K562 (cell line): ENCODE measurements around the gene TMEM170A. TPM values are rescaled to one million over a fixed set of nuclear protein-coding genes. Genes with fewer than 3 reads are reported as not detected.

ENCODE experiments used
- ATAC-seq: fragments of 200-7000 bp; cut with Tn5 transposase; 3 replicates; pipeline ENCODE4 v1.9.1; 2020; ENCODE audit warnings: moderate library complexity
- BruUV-seq: library from RNA; stranded (reverse); fragments of 400-500 nt; replicated peaks from 2 replicates; lab custom pipeline; 2021; lab: Mats Ljungman, UMichigan
- CTCF ChIA-PET: fragments of 300-600 bp; formaldehyde crosslinking; extraction: SDS; loops from one replicate; lab custom pipeline; 2021; ENCODE audit warnings: low intra/inter-chr PET ratio; lab: Yijun Ruan, JAX
- POLR2A ChIA-PET: fragments of 300-600, 350-650 bp; sonication (Branson Sonifier 250); formaldehyde crosslinking; extraction: SDS; loops from one replicate; lab custom pipeline; 2021; ENCODE audit warnings: antibody characterized with exemption, inconsistent platforms; lab: Yijun Ruan, JAX
- DNase-seq, 4 experiments: peaks; one replicate each; pipeline versions ENCODE4 v3.0.0 to v3.0.0-alpha.2; 2011 to 2018; ENCODE audit warnings: low spot score in 3 of 4, mixed read lengths in 3 of 4; ENCODE audit errors: extremely low read depth in 1 of 4
- FAIRE-seq: peaks from 2 replicates; lab custom pipeline; 2011; peaks lifted over from hg19 to GRCh38; lab: Jason Lieb, UNC
- H2AFZ ChIP-seq: 2 replicates; pipeline ENCODE4 v1.6.0; 2011; ENCODE audit warnings: low read depth, low read length, control low read depth, inconsistent platforms
- H3K27ac ChIP-seq: fragments of 200-600 bp; 3 replicates; pipeline ENCODE4 v1.8.0; 2011; ENCODE audit warnings: low read depth, mild to moderate bottlenecking, control low read depth, inconsistent platforms, low read length, moderate library complexity, mixed read lengths; ENCODE audit errors: extremely low read depth
- H3K27me3 ChIP-seq, 2 experiments: fragments of 300-600 bp in 1 of 2; 2 replicates in 1 of 2; 3 replicates in 1 of 2; pipeline versions ENCODE4 v1.6.0 to v1.8.0; 2011; ENCODE audit warnings: inconsistent platforms in 2 of 2, low read length in 2 of 2, mild to moderate bottlenecking in 1 of 2, mixed read lengths in 1 of 2, moderate library complexity in 1 of 2; ENCODE audit not compliant: control insufficient read depth in 2 of 2, insufficient read depth in 2 of 2
- H3K36me3 ChIP-seq: fragments of 300-600 bp; 3 replicates; pipeline ENCODE4 v1.8.0; 2011; ENCODE audit warnings: mild to moderate bottlenecking, low read length, inconsistent platforms; ENCODE audit not compliant: control insufficient read depth, insufficient read depth
- H3K4me1 ChIP-seq, 2 experiments: fragments of 200-600 bp in 1 of 2; replicated peaks in 1 of 2; 2 replicates in 1 of 2; 3 replicates in 1 of 2; pipeline versions ENCODE4 v1.5.1 to v1.8.0; 2011; ENCODE audit warnings: inconsistent platforms in 2 of 2, low read length in 2 of 2, mild to moderate bottlenecking in 1 of 2, mixed read lengths in 1 of 2, moderate library complexity in 1 of 2; ENCODE audit not compliant: control insufficient read depth in 2 of 2, insufficient read depth in 2 of 2
- H3K4me2 ChIP-seq: 2 replicates; pipeline ENCODE4 v1.6.1; 2011; ENCODE audit warnings: low read length, control low read depth, inconsistent platforms, mixed read lengths; ENCODE audit not compliant: insufficient read depth
- H3K4me3 ChIP-seq: fragments of 200-600 bp; sonication (generic), shearing (Covaris generic); 2 replicates; pipeline ENCODE4 v1.5.1; 2016; ENCODE audit warnings: control low read depth, inconsistent platforms
- H3K79me2 ChIP-seq: fragments of 200-600 bp; 3 replicates; pipeline ENCODE4 v1.8.0; 2011; ENCODE audit warnings: low read length, inconsistent platforms; ENCODE audit not compliant: control insufficient read depth, insufficient read depth
- H3K9ac ChIP-seq, 2 experiments: 2 replicates each; pipeline versions ENCODE4 v1.6.0 to v1.6.1; 2011; ENCODE audit warnings: low read depth in 2 of 2, low read length in 2 of 2, control low read depth in 1 of 2, inconsistent platforms in 1 of 2, mild to moderate bottlenecking in 1 of 2, mixed read lengths in 1 of 2; ENCODE audit not compliant: insufficient read depth in 1 of 2
- H3K9me1 ChIP-seq: one replicate; pipeline ENCODE4 v1.6.0; 2011; ENCODE audit warnings: inconsistent platforms, mild to moderate bottlenecking, low read length, moderate library complexity; ENCODE audit not compliant: control insufficient read depth, insufficient read depth
- H3K9me3 ChIP-seq: replicated peaks from 2 replicates; pipeline ENCODE4 v1.5.1; 2011; ENCODE audit warnings: low read depth, low read length, inconsistent platforms; ENCODE audit not compliant: control insufficient read depth, insufficient read depth
- H4K20me1 ChIP-seq: replicated peaks from 2 replicates; pipeline ENCODE4 v1.6.1; 2011; ENCODE audit warnings: low read length, inconsistent platforms, mixed read lengths; ENCODE audit not compliant: control insufficient read depth, insufficient read depth
- CBFA2T3 ChIP-seq: fragments of 450-650 bp; IDR thresholded peaks from 2 replicates; pipeline ENCODE4 v1.6.1; 2017
- FOXA3 ChIP-seq, 2 experiments: fragments of 450-650 bp in 1 of 2; sonication (generic) in 1 of 2; formaldehyde crosslinking; IDR thresholded peaks in 1 of 2; conservative IDR thresholded peaks in 1 of 2; 2 replicates each; pipeline versions ENCODE4 v1.4.0 to v1.8.0; 2020 to 2022; ENCODE audit warnings: mild to moderate bottlenecking in 2 of 2, missing genetic modification reagents in 1 of 2
- PCBP1 ChIP-seq: fragments of 200-400 bp; formaldehyde crosslinking; IDR thresholded peaks from 2 replicates; pipeline ENCODE4 v1.6.1; 2018; ENCODE audit warnings: mild to moderate bottlenecking, low read depth, low read length; ENCODE audit not compliant: poor library complexity, severe bottlenecking
- ZNF174 ChIP-seq: fragments of 250-450 bp; sonication (Bioruptor Pico); IDR thresholded peaks from 2 replicates; pipeline ENCODE4 v1.4.0; 2020; ENCODE audit warnings: mild to moderate bottlenecking
- WGBS: fragments of 100-300 bp; shearing (Covaris generic); methylation state at CpG from one replicate; pipeline ENCODE4 v1.1.6; 2016; ENCODE audit warnings: low coverage, mixed read lengths; ENCODE audit not compliant: insufficient coverage; ENCODE audit errors: missing lambda C conversion rate; 5-methylcytosine and 5-hydroxymethylcytosine counted together
- in situ Hi-C: fragments of 300-500 bp; cut with MboI; formaldehyde crosslinking; loops from 4 replicates; pipeline ENCODE4 v1.15.0; 2018; ENCODE audit warnings: inconsistent platforms, mixed read lengths
- intact Hi-C: fragments of 100-400 bp; cut with micrococcal nuclease; formaldehyde crosslinking; loops from 2 replicates; pipeline ENCODE4 v1.14.2; 2022
- polyA plus RNA-seq, 8 experiments: library from polyadenylated mRNA; depleted of rRNA in 4 of 8; stranded (reverse) in 5 of 8; unstranded in 3 of 8; fragments of >200 nt; fragmentation: Nextera tagmentation in 2 of 8; fragmentation: Illumina TruSeq in 1 of 8; extraction: Ambion mirVana in 2 of 8; extraction: Trizol in 1 of 8; gene quantifications; 2 replicates each; pipeline versions ENCODE4 v1.2.1 to v1.2.3, GENCODE V29; 2011 to 2014; ENCODE audit warnings: inconsistent platforms in 1 of 8, missing spikeins in 1 of 8
- total RNA-seq, 7 experiments: library from RNA; depleted of rRNA in 6 of 7; stranded (reverse); fragments of >200 nt in 6 of 7; fragmentation: Illumina TruSeq in 2 of 7; extraction: Trizol in 2 of 7; gene quantifications; 2 replicates each; pipeline versions ENCODE4 v1.2.1 to v1.2.3, GENCODE V29; 2011 to 2021; ENCODE audit warnings: low replicate concordance in 1 of 7
- TF ChIP-seq, protein P1 (sequence below): fragments of 250-450 bp; sonication (Bioruptor Pico); IDR thresholded peaks from 2 replicates; pipeline ENCODE4 v1.4.0; 2020; ENCODE audit warnings: mild to moderate bottlenecking, moderate library complexity
- TF ChIP-seq, protein P2 (sequence below): fragments of 250-450 bp; sonication (Bioruptor Pico); IDR thresholded peaks from 2 replicates; pipeline ENCODE4 v1.4.0; 2020; ENCODE audit warnings: mild to moderate bottlenecking, moderate library complexity, borderline replicate concordance

TMEM170A gene
- total and polyA plus RNA-seq, 9 of the 15 experiments (the other 6 are each of a cell fraction or from before 2014, with no cell fraction given): 6.1 to 30.2 (median 15.0) TPM

DNA sequence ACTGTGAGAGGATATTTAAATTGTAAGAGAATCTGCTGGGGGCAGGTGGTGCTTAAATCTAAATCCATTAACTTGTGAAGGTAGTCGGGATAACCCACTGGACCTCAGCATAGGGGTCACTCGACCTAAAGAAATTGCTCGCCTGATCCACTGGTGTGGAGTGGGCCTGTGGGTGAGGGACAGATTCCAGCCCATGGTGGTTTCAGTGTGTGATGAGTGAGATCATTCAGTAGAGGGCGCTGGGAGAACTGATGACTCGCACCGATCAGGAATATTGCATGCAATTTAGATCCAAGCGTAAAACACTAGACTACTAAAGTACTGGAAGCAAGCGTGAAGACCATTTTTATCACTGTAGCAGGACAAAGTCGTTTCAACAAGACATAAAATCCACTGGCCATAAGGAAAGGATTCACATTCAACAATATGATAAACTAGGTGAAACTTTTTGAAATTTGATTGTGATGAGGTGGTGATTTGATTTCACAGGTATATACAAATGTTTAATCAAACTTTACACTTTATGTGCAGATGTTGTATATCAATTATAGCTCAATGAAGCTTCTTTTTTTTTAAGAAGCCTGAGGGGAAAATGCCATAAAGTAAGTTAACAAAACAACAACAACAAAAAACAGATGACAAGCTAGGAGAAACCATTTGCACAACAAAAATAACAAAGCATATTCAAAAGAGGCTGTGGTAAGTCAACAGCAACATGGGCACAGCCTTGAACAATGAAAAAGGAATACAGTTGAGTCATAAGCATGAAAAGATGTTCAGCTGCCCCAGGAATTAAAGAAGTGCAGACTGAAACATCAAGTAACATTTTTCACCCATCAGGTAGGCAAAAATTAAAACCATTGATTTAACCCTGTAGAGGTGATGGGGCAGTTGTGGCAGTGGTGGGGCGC is 7.5 kb upstream of the TMEM170A start:
- Histone ChIP-seq H3K4me1 (no peaks in the 10 kb centered on the region), H3K27ac (no peak overlapping the region), H3K79me2 (no peaks in the 10 kb centered on the region), H3K4me2 (no peak overlapping the region), H2AFZ (no peak overlapping the region), H4K20me1 (no peaks in the 10 kb centered on the region; the same call in 1 of the 2 replicates), H3K9me1 (no peaks in the 10 kb centered on the region), H3K9me3 (no peaks in the 10 kb centered on the region), H3K36me3 (no peaks in the 10 kb centered on the region), H3K9ac (no peak overlapping the region), H3K27me3 (peaks cover 4 to 9% of the 10 kb centered on the region in 2 experiments; a peak in 3 of 5 replicates), H3K4me3 (no peak overlapping the region)
- ChIA-PET CTCF (interaction anchor here (2.3 kb wide), 1 partner anchor 293 kb away, joined by 10 read pairs; no protein-coding TSS in a partner anchor), POLR2A (interaction anchor here (1.2 kb wide), 1 partner anchor 299 kb away, joined by 3 read pairs; no protein-coding TSS in a partner anchor)
- intact Hi-C loops (loop anchor here (1.0 to 2.0 kb wide), 3 partner anchors 45 to 292 kb away; no protein-coding TSS in a partner anchor), in situ Hi-C loops (loop anchor here (10.0 kb wide), 1 partner anchor 293 kb away; no protein-coding TSS in a partner anchor)
- ATAC-seq (peak; percentile 98), DNase-seq (peak; percentile 71 to 79 (median 73)), FAIRE-seq (peak; percentile 96)
- BruUV-seq: no TSS peak
- 5% methylated on average over 9 of the region's 10 CpGs for WGBS
- no peak for TF ChIP-seq CBFA2T3
- TF ChIP-seq, protein P1, sequence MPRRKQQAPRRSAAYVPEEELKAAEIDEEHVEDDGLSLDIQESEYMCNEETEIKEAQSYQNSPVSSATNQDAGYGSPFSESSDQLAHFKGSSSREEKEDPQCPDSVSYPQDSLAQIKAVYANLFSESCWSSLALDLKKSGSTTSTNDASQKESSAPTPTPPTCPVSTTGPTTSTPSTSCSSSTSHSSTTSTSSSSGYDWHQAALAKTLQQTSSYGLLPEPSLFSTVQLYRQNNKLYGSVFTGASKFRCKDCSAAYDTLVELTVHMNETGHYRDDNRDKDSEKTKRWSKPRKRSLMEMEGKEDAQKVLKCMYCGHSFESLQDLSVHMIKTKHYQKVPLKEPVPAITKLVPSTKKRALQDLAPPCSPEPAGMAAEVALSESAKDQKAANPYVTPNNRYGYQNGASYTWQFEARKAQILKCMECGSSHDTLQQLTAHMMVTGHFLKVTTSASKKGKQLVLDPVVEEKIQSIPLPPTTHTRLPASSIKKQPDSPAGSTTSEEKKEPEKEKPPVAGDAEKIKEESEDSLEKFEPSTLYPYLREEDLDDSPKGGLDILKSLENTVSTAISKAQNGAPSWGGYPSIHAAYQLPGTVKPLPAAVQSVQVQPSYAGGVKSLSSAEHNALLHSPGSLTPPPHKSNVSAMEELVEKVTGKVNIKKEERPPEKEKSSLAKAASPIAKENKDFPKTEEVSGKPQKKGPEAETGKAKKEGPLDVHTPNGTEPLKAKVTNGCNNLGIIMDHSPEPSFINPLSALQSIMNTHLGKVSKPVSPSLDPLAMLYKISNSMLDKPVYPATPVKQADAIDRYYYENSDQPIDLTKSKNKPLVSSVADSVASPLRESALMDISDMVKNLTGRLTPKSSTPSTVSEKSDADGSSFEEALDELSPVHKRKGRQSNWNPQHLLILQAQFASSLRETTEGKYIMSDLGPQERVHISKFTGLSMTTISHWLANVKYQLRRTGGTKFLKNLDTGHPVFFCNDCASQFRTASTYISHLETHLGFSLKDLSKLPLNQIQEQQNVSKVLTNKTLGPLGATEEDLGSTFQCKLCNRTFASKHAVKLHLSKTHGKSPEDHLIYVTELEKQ (CRISPR knock-in tag): no peak
- TF ChIP-seq, protein P2, sequence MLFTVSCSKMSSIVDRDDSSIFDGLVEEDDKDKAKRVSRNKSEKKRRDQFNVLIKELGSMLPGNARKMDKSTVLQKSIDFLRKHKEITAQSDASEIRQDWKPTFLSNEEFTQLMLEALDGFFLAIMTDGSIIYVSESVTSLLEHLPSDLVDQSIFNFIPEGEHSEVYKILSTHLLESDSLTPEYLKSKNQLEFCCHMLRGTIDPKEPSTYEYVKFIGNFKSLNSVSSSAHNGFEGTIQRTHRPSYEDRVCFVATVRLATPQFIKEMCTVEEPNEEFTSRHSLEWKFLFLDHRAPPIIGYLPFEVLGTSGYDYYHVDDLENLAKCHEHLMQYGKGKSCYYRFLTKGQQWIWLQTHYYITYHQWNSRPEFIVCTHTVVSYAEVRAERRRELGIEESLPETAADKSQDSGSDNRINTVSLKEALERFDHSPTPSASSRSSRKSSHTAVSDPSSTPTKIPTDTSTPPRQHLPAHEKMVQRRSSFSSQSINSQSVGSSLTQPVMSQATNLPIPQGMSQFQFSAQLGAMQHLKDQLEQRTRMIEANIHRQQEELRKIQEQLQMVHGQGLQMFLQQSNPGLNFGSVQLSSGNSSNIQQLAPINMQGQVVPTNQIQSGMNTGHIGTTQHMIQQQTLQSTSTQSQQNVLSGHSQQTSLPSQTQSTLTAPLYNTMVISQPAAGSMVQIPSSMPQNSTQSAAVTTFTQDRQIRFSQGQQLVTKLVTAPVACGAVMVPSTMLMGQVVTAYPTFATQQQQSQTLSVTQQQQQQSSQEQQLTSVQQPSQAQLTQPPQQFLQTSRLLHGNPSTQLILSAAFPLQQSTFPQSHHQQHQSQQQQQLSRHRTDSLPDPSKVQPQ (CRISPR knock-in tag): no peak
- no peak for TF ChIP-seq FOXA3 (CRISPR knock-in tag; conservative IDR thresholded peaks at IDR 0.05 in 1 of 2, IDR thresholded peaks at IDR 0.05 in 1 of 2)
- no peak for TF ChIP-seq PCBP1
- TF ChIP-seq ZNF174 (CRISPR knock-in tag): no peak
